ENCODE results near the gene LPO.

Gene LPO

DNA sequence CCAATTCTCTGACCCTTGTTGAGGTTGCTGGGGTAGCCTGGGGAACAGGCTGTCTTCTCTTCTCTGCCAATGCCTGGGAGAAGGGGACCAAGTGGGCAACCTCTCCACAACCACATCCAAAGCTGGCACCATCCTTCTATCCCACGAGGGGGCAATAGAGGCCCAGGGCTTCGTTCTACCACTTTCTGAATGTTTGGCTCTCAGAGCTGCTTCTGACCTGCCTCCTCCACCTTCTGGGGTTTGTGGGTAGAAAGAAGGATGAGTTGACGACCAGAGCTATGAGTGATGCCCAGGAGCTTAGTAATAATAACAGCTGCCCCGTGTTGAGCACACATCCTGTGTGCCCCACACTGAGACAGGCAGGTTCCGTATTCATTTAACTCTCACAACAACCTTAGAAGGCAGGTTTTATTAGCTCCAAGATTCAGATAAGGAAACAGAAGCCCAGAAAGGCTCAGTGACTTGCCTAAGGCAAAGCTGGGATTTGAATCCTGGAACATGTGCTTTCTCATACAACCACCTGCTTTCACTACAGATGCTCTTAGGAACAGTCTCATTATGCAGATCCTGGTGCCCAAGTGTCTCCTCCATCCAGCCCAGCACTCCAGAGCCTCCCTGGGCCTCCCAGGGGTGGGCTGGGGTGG is 79.2 kb downstream of the LPO start:
- DNase-seq (ENCODE audit: low read depth, low spot score): no peak

DNA sequence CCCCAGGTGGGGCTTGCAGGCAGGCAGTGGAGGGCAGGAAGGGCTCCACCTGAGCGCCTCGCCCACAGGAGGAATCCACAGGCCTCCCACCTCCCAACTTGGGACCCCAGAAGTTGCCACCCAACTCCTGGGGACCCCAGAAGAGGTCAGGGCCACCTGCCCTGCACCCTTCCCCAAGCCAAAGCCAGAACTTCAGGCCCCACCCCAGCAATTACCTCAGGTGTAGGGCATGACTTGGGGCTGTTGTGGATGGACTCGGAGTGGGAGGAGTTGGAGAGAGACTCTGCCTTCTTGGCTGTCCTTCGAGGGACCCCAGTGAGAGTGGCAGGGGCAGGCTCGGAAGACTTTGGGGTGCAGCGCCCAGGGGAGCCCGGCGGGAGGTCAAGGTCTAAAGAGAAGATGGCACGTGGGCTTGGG is 79.7 kb downstream of the LPO start:
- DNase-seq (ENCODE audit: low read depth, low spot score): no peak

All from iPS DF 19.7 (cell line).